HepG2 (cell line): ENCODE measurements around the gene QRICH2. TPM values are rescaled to one million over a fixed set of nuclear protein-coding genes. Genes with fewer than 3 reads are reported as not detected.

Source experiments
- GABPA ChIP-seq, 2 experiments: IDR thresholded peaks; 2 replicates each; pipeline ENCODE4 v1.6.1; 2011 to 2016; ENCODE audit warnings: low read depth in 2 of 2, low read length in 1 of 2, missing biosample characterization in 1 of 2, missing genetic modification characterization in 1 of 2
- HNF1A ChIP-seq, 2 experiments: sonication (generic) in 1 of 2; formaldehyde crosslinking in 1 of 2; IDR thresholded peaks; 2 replicates each; pipeline versions ENCODE4 v1.4.0 to v1.6.1; 2016 to 2020; ENCODE audit warnings: borderline replicate concordance in 1 of 2, low read depth in 1 of 2, mild to moderate bottlenecking in 1 of 2, missing genetic modification reagents in 1 of 2
- HNF1B ChIP-seq: sonication (generic); formaldehyde crosslinking; IDR thresholded peaks from 2 replicates; pipeline ENCODE4 v1.5.1; 2020; ENCODE audit warnings: mild to moderate bottlenecking, moderate library complexity, missing genetic modification reagents
- KLF16 ChIP-seq, 2 experiments: sonication (generic) in 1 of 2; formaldehyde crosslinking in 1 of 2; IDR thresholded peaks; 2 replicates each; pipeline versions ENCODE4 v1.6.1 to v1.8.0; 2016 to 2023; ENCODE audit warnings: missing genetic modification reagents in 2 of 2, missing compliant biosample characterization in 1 of 2
- MIXL1 ChIP-seq: IDR thresholded peaks from 2 replicates; pipeline ENCODE4 v1.6.1; 2016
- NKX3-1 ChIP-seq: sonication (generic); formaldehyde crosslinking; IDR thresholded peaks from 2 replicates; pipeline ENCODE4 v1.5.0; 2020; ENCODE audit warnings: missing genetic modification reagents
- SKI ChIP-seq: fragments of 450-650 bp; IDR thresholded peaks from one replicate; pipeline ENCODE4 v1.6.1; 2018; ENCODE audit warnings: mild to moderate bottlenecking; ENCODE audit not compliant: partially characterized antibody
- SOX13 ChIP-seq, 3 experiments: fragments of 450-650 bp in 1 of 3; sonication (generic) in 1 of 3; formaldehyde crosslinking in 1 of 3; IDR thresholded peaks in 2 of 3; conservative IDR thresholded peaks in 1 of 3; 2 replicates each; pipeline versions ENCODE4 v1.5.0 to v1.6.1; 2016 to 2020; ENCODE audit warnings: antibody characterized with exemption in 1 of 3, mild to moderate bottlenecking in 1 of 3, missing compliant biosample characterization in 1 of 3, missing genetic modification reagents in 1 of 3, moderate library complexity in 1 of 3
- THYN1 ChIP-seq: sonication (generic); formaldehyde crosslinking; IDR thresholded peaks from 2 replicates; pipeline ENCODE4 v1.8.1; 2023; ENCODE audit warnings: low read depth, mild to moderate bottlenecking, moderate library complexity, missing genetic modification reagents, borderline replicate concordance
- TRIM24 ChIP-seq: sonication (generic); formaldehyde crosslinking; IDR thresholded peaks from 2 replicates; pipeline ENCODE4 v1.8.0; 2022; ENCODE audit warnings: mild to moderate bottlenecking, missing genetic modification reagents
- ZBTB25 ChIP-seq: IDR thresholded peaks from 2 replicates; pipeline ENCODE4 v1.6.1; 2018; ENCODE audit warnings: missing genetic modification reagents
- ZNF160 ChIP-seq: sonication (generic); formaldehyde crosslinking; IDR thresholded peaks from 2 replicates; pipeline ENCODE4 v1.8.0; 2022; ENCODE audit warnings: mild to moderate bottlenecking, inconsistent platforms, missing genetic modification reagents
- ZNF225 ChIP-seq: sonication (generic); formaldehyde crosslinking; IDR thresholded peaks from 2 replicates; pipeline ENCODE4 v1.4.0; 2020; ENCODE audit warnings: mild to moderate bottlenecking, missing genetic modification reagents
- ZNF331 ChIP-seq: sonication (generic); formaldehyde crosslinking; IDR thresholded peaks from 2 replicates; pipeline ENCODE4 v1.4.0; 2020; ENCODE audit warnings: missing genetic modification reagents
- ZNF446 ChIP-seq: sonication (generic); formaldehyde crosslinking; IDR thresholded peaks from 2 replicates; pipeline ENCODE4 v1.5.0; 2020; ENCODE audit warnings: mild to moderate bottlenecking, missing genetic modification reagents
- ZNF572 ChIP-seq: sonication (generic); formaldehyde crosslinking; IDR thresholded peaks from 2 replicates; pipeline ENCODE4 v1.5.1; 2020; ENCODE audit warnings: mild to moderate bottlenecking, missing genetic modification reagents
- ZNF652 ChIP-seq: IDR thresholded peaks from 2 replicates; pipeline ENCODE4 v1.6.1; 2016; ENCODE audit warnings: low read depth, borderline replicate concordance
- ZNF879 ChIP-seq: sonication (generic); formaldehyde crosslinking; IDR thresholded peaks from 2 replicates; pipeline ENCODE4 v1.8.1; 2023; ENCODE audit warnings: missing genetic modification reagents
- polyA plus RNA-seq, 8 experiments: library from polyadenylated mRNA; depleted of rRNA in 3 of 8; stranded (reverse) in 7 of 8; unstranded in 1 of 8; fragments of >200 nt; fragmentation: Illumina TruSeq in 4 of 8; extraction: Trizol in 4 of 8; gene quantifications; 2 replicates each; pipeline versions ENCODE4 v1.2.1 to v1.2.3, GENCODE V29; 2011 to 2016; ENCODE audit warnings: low read depth in 4 of 8, missing spikeins in 1 of 8, mixed read lengths in 1 of 8; ENCODE audit not compliant: insufficient read depth in 1 of 8
- total RNA-seq, 5 experiments: library from RNA; depleted of rRNA; stranded (reverse); fragments of >200 nt; fragmentation: Illumina TruSeq; extraction: Trizol; gene quantifications; 2 replicates each; pipeline ENCODE4 v1.2.3, GENCODE V29; 2016; ENCODE audit warnings: low read depth in 1 of 5

The QRICH2 gene
- total and polyA plus RNA-seq, 2 of the 13 experiments (the other 11 are each of a cell fraction or from before 2014, with no cell fraction given), result 3.7 to 5.7 TPM

GRCh38 chr17:76237859-76238313 is 70.2 kb downstream of the QRICH2 start (continued):
- TF ChIP-seq HNF1A (IDR thresholded peaks at IDR 0.05; ENCODE audit: low read depth), result peak; percentile 94
- TF ChIP-seq HNF1A (CRISPR knock-in tag; IDR thresholded peaks at IDR 0.05; ENCODE audit: borderline replicate concordance), result peak; percentile 97
- peak; percentile 46; the same call in 1 of the 2 replicates for TF ChIP-seq SOX13 (IDR thresholded peaks at IDR 0.05)
- 0 out of 4 replicates have a peak, but pooled peaks of 1 of the 2 experiments have one; percentile 50 for TF ChIP-seq SOX13 (CRISPR knock-in tag; conservative IDR thresholded peaks at IDR 0.05 in 1 of 2, IDR thresholded peaks at IDR 0.05 in 1 of 2)
- no peak for TF ChIP-seq ZNF879 (CRISPR knock-in tag)
- no peak for TF ChIP-seq ZNF572 (CRISPR knock-in tag)
- no peak for TF ChIP-seq ZNF160
- TF ChIP-seq HNF1B, result peak; percentile 95
- no peak for TF ChIP-seq ZBTB25 (CRISPR knock-in tag)
- TF ChIP-seq ZNF225 (CRISPR knock-in tag), result no peak
- no peak for TF ChIP-seq ZNF652 (CRISPR knock-in tag)
- TF ChIP-seq GABPA (IDR thresholded peaks at IDR 0.05; ENCODE audit: low read depth, low read length), result no peak
- TF ChIP-seq GABPA (CRISPR knock-in tag; IDR thresholded peaks at IDR 0.05; ENCODE audit: low read depth), result no peak; the same call in 1 of the 2 replicates
- peak; percentile 54 for TF ChIP-seq SKI
- TF ChIP-seq KLF16 (CRISPR knock-in tag; IDR thresholded peaks at IDR 0.05), result peak in 1 of 2 experiments; percentile 71; a peak in 1 of 4 replicates
- no peak for TF ChIP-seq ZNF446 (CRISPR knock-in tag)
- TF ChIP-seq THYN1 (CRISPR knock-in tag), result peak; percentile 93
- TF ChIP-seq MIXL1 (CRISPR knock-in tag), result peak; percentile 84
- TF ChIP-seq NKX3-1 (CRISPR knock-in tag), result peak; percentile 91
- no peak for TF ChIP-seq TRIM24
- no peak; the same call in 1 of the 2 replicates for TF ChIP-seq ZNF331
